CD4-positive, alpha-beta T cell (primary cell): ENCODE data around the gene CRK. TPM values are rescaled to one million over a fixed set of nuclear protein-coding genes. Genes with fewer than 3 reads are reported as not detected.

Experiments used
- ATAC-seq: fragments of 200-7000 bp; cut with Tn5 transposase; one replicate; pipeline ENCODE4 v1.10.0; 2022; ENCODE audit warnings: mild to moderate bottlenecking; ENCODE audit not compliant: poor library complexity
- CTCF ChIA-PET: fragments of 350-600 bp; sonication (Branson Sonifier 250); formaldehyde crosslinking; loops from one replicate; lab custom pipeline; 2021; ENCODE audit warnings: antibody characterized with exemption, inconsistent platforms; lab: Charles Lee
- POLR2A ChIA-PET: fragments of 350-600 bp; sonication (Branson Sonifier 250); formaldehyde crosslinking; loops from one replicate; lab custom pipeline; 2021; ENCODE audit warnings: antibody characterized with exemption, inconsistent platforms; lab: Charles Lee
- DNase-seq, 14 experiments: peaks; one replicate each; pipeline ENCODE4 v3.0.0-alpha.2; 2013 to 2020; ENCODE audit warnings: mixed read lengths in 2 of 14
- H3K27ac ChIP-seq, 2 donors: one replicate each; pipeline versions ENCODE4 v1.5.1 to v1.7.0; 2013; ENCODE audit warnings: low read length in 2 of 2, low read depth in 1 of 2, mild to moderate bottlenecking in 1 of 2
- H3K27me3 ChIP-seq, 2 experiments: 1 replicate in 1 of 2; 2 replicates in 1 of 2; pipeline versions ENCODE4 v1.6.1 to v1.7.0; 2013; ENCODE audit warnings: low read length in 2 of 2, control low read depth in 1 of 2, mild to moderate bottlenecking in 1 of 2, moderate library complexity in 1 of 2; ENCODE audit not compliant: insufficient read depth in 2 of 2, control insufficient read depth in 1 of 2
- H3K36me3 ChIP-seq: one replicate; pipeline ENCODE4 v1.6.1; 2013; ENCODE audit warnings: low read length, control low read depth; ENCODE audit not compliant: insufficient read depth
- H3K4me1 ChIP-seq: one replicate; pipeline ENCODE4 v1.6.1; 2013; ENCODE audit warnings: low read length, control low read depth; ENCODE audit not compliant: insufficient read depth
- H3K4me3 ChIP-seq: one replicate; pipeline ENCODE4 v1.5.1; 2013; ENCODE audit warnings: mild to moderate bottlenecking, low read length, moderate library complexity
- H3K9me3 ChIP-seq, 2 experiments: 1 replicate in 1 of 2; 2 replicates in 1 of 2; pipeline versions ENCODE4 v1.6.1 to v1.7.0; 2013; ENCODE audit warnings: low read length in 2 of 2, mild to moderate bottlenecking in 2 of 2, control low read depth in 1 of 2, moderate library complexity in 1 of 2; ENCODE audit not compliant: control insufficient read depth in 1 of 2, insufficient read depth in 1 of 2
- H3K27ac Mint-ChIP-seq: one replicate; pipeline ENCODE4 v1.8.0; 2020; ENCODE audit warnings: mixed read lengths
- H3K27me3 Mint-ChIP-seq: one replicate; pipeline ENCODE4 v1.8.0; 2021; ENCODE audit warnings: mixed read lengths
- H3K36me3 Mint-ChIP-seq: one replicate; pipeline ENCODE4 v1.8.0; 2021; ENCODE audit warnings: low read depth, mixed read lengths
- H3K4me1 Mint-ChIP-seq: one replicate; pipeline ENCODE4 v1.8.0; 2021; ENCODE audit warnings: low read depth, mixed read lengths
- H3K4me3 Mint-ChIP-seq: one replicate; pipeline ENCODE4 v1.8.0; 2020; ENCODE audit warnings: mild to moderate bottlenecking, mixed read lengths
- H3K9me3 Mint-ChIP-seq: one replicate; pipeline ENCODE4 v1.8.0; 2020; ENCODE audit warnings: mixed read lengths
- intact Hi-C, 2 experiments: fragments of 100-400 bp; cut with DNase I in 1 of 2; cut with micrococcal nuclease in 1 of 2; formaldehyde crosslinking; loops; one replicate each; pipeline versions ENCODE4 v1.15.1 to v1.9.0; 2023 to 2025; cut with DNase I, micrococcal nuclease
- total RNA-seq, 174 experiments: library from RNA in 2 of 174; stranded (reverse) in 2 of 174; gene quantifications; one replicate each; pipeline ENCODE4 v1.2.3 and lab custom pipeline; 2021 to 2026
- TF ChIP-seq, protein P1 (sequence below): fragments of 200-600 bp; IDR thresholded peaks from one replicate; pipeline ENCODE4 v1.8.0; 2022; ENCODE audit warnings: antibody characterized with exemption, mild to moderate bottlenecking

The CRK gene
- total RNA-seq, 2 experiments from 2014 or later: 13.6 to 14.5 TPM

DNA sequence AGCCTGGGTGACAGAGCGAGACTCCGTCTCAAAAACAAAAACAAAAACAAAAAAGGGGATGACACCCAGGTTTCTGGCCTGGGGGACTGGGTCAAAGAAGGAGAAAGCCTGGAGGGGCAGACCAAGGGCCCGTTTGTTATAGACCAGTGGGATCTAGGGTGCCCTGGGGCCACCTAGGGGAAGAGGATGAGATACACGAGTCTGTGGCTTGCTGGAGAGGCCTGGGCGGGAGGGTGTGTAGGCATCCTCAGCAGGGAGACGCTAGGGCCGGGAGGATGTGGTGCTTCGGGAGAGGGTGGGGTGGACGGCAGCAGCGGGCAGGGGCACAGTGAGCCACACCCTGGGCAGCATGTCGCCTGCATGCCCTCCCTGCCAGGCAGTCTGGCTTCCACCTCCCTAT is 17.1 kb upstream of the CRK start:
- CTCF ChIA-PET: interaction anchor here (1.2 kb wide), 1 partner anchor 108 kb away, joined by 5 read pairs; no protein-coding TSS in a partner anchor
- no peaks in the 10 kb centered on the region for H3K9me3 Mint-ChIP-seq
- TF ChIP-seq, protein P1, sequence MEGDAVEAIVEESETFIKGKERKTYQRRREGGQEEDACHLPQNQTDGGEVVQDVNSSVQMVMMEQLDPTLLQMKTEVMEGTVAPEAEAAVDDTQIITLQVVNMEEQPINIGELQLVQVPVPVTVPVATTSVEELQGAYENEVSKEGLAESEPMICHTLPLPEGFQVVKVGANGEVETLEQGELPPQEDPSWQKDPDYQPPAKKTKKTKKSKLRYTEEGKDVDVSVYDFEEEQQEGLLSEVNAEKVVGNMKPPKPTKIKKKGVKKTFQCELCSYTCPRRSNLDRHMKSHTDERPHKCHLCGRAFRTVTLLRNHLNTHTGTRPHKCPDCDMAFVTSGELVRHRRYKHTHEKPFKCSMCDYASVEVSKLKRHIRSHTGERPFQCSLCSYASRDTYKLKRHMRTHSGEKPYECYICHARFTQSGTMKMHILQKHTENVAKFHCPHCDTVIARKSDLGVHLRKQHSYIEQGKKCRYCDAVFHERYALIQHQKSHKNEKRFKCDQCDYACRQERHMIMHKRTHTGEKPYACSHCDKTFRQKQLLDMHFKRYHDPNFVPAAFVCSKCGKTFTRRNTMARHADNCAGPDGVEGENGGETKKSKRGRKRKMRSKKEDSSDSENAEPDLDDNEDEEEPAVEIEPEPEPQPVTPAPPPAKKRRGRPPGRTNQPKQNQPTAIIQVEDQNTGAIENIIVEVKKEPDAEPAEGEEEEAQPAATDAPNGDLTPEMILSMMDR: no peak
- H3K27ac Mint-ChIP-seq: peak overlapping the region; percentile 69
- POLR2A ChIA-PET: no interaction called here
- no peaks in the 10 kb centered on the region for H3K27me3 Mint-ChIP-seq
- peaks cover 28% of the 10 kb centered on the region for H3K36me3 ChIP-seq
- ATAC-seq (peak; percentile 58), DNase-seq (peak in 6 of 14 experiments; percentile 26 to 57 (median 42))
- H3K27ac ChIP-seq: no peak overlapping the region
- peaks cover 12% of the 10 kb centered on the region for H3K4me1 ChIP-seq
- H3K36me3 Mint-ChIP-seq: peaks cover 26% of the 10 kb centered on the region
- H3K4me3 ChIP-seq: no peak overlapping the region
- H3K9me3 ChIP-seq: peaks cover 0 to 7% of the 10 kb centered on the region in 2 experiments
- no peaks in the 10 kb centered on the region for H3K27me3 ChIP-seq
- no peak overlapping the region for H3K4me3 Mint-ChIP-seq
- H3K4me1 Mint-ChIP-seq: peaks cover 19% of the 10 kb centered on the region
- intact Hi-C loops: loop anchor here (1.0 to 2.0 kb wide), 2 partner anchors 108 kb away; no protein-coding TSS in a partner anchor

DNA sequence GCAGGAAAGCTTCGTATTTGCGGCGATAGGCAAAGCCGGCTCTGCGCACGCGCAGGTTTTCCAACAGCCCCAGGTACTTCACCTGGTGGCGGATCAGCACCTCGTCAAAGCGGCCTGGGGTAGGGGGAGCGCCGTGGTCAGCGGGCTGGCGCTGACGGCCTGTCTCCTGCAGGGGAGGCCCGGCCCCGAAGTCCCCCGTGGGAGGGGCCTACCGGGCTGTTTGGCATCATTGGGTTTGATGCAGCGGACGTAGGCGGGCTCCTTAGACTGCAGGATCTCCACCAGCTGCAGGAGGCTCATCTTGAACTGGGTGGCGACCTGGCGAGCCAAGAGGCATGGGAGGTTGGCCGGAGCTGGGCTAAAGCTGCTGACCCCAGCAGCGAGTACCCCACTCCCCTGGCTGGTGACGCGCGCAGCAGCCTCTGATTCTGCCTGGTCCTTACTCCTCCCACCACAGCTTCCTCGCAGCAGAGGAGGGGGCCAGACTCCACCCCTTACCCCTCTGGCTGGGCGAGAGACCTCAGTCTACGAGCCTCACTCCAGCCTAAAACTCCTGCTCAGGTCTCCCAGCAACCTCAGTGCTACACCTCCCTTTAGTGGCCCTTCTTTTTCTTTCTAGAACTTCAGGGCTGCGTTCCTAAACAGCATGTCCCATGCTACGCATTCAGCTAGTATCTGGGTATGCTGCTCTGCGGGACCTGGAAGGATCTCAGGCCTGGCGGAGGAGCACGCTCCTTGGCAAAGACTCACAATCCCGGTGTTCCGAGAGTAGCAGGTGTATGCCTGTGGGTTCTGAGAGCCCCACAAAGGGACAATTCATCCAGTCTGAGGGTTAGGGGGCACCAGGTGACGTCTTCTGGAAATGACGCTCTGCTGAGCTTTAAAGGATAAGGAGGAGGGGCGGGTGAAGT is 16.1 kb upstream of the CRK start:
- Histone ChIP-seq H3K36me3 (peaks cover 22% of the 10 kb centered on the region), H3K27me3 (no peaks in the 10 kb centered on the region), H3K4me3 (no peak overlapping the region), H3K27ac (no peak overlapping the region), H3K4me1 (peaks cover 12% of the 10 kb centered on the region), H3K9me3 (peaks cover 0 to 7% of the 10 kb centered on the region in 2 experiments)
- TF ChIP-seq, protein P1: no peak
- DNase-seq: peak in 1 of 14 experiments; percentile 20
- no peak overlapping the region for H3K27ac Mint-ChIP-seq
- intact Hi-C loops: loop anchor here in 1 of 2 experiments (2.0 kb wide), 1 partner anchor 107 kb away; no protein-coding TSS in a partner anchor
- ChIA-PET POLR2A (no interaction called here), CTCF (interaction anchor here (1.2 kb wide), 1 partner anchor 107 kb away, joined by 5 read pairs; no protein-coding TSS in a partner anchor)
- peaks cover 30% of the 10 kb centered on the region for H3K36me3 Mint-ChIP-seq
- ATAC-seq: no peak
- H3K9me3 Mint-ChIP-seq: no peaks in the 10 kb centered on the region
- no peak overlapping the region for H3K4me3 Mint-ChIP-seq
- H3K27me3 Mint-ChIP-seq: no peaks in the 10 kb centered on the region
- H3K4me1 Mint-ChIP-seq: peaks cover 19% of the 10 kb centered on the region

DNA sequence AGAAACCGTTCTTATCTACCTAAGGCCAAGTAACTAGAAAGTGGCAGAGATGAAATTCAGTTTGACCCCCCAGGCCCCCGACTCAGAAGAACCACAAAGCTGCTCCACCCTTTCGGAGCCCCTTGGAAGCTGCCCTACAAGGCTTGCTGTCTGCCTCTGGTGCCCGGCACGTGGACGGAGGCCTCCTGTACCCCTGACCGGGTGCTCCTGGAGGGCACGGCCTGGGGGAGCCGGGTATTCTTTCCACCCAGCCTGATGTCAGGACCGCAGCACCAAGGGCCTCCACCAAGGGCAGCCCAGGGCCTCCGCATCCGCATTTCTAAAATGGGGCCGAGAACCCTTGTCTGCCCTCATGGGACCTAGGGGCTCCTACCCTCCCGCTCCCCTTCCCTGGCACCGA is 15.5 kb upstream of the CRK start:
- no peak for ATAC-seq
- intact Hi-C loops: no loop called here
- no peak for DNase-seq
- peaks cover 12% of the 10 kb centered on the region for H3K4me1 ChIP-seq
- H3K4me3 ChIP-seq: no peak overlapping the region
- Mint-ChIP-seq H3K36me3 (peaks cover 30% of the 10 kb centered on the region), H3K4me3 (no peak overlapping the region), H3K4me1 (peaks cover 19% of the 10 kb centered on the region), H3K27ac (no peak overlapping the region), H3K27me3 (no peaks in the 10 kb centered on the region), H3K9me3 (no peaks in the 10 kb centered on the region)
- peaks cover 22% of the 10 kb centered on the region for H3K36me3 ChIP-seq
- peaks cover 0 to 7% of the 10 kb centered on the region in 2 experiments for H3K9me3 ChIP-seq
- CTCF ChIA-PET: no interaction called here
- no peaks in the 10 kb centered on the region for H3K27me3 ChIP-seq
- POLR2A ChIA-PET: no interaction called here
- H3K27ac ChIP-seq: no peak overlapping the region
- TF ChIP-seq, protein P1: no peak
